GM18507 (cell line): ENCODE measurements around the gene TOR1A.

Source experiments
- DNase-seq: peaks from one replicate; pipeline ENCODE4 v3.0.0; 2011; ENCODE audit warnings: low read depth; ENCODE audit not compliant: insufficient read length; ENCODE audit errors: extremely low spot score
- FAIRE-seq: peaks from 2 replicates; lab custom pipeline; 2011; peaks lifted over from hg19 to GRCh38; lab: Jason Lieb, UNC

TOR1A gene

GRCh38 chr9:129768486-129768885 lies 55.5 kb downstream of the TOR1A start:
- FAIRE-seq: no peak
- no peak for DNase-seq

- FAIRE-seq: no peak
- no peak for DNase-seq
These were observed 58.1 kb downstream of the TOR1A start for GRCh38 chr9:129765764-129766317.

- DNase-seq: no peak
- FAIRE-seq: no peak
These were observed 60.7 kb downstream of the TOR1A start for GRCh38 chr9:129762985-129763926.
